Measurements from ENCODE around the gene CLPTM1L.
"Not testable (repeated sequence)": the region's sequence is repeated elsewhere in the genome, so short reads cannot be mapped to it uniquely, and the experiment has no call there.

Gene CLPTM1L

GRCh38 chr5:1285883-1286291 is 59.0 kb downstream of the CLPTM1L start:
- no peak for DNase-seq

GRCh38 chr5:1285141-1285540 is 59.8 kb downstream of the CLPTM1L start:
- no peak for DNase-seq

- not testable (repeated sequence) for DNase-seq
Measured at GRCh38 chr5:1284336-1284970, 60.4 kb downstream of the CLPTM1L start.

GRCh38 chr5:1283729-1284041 is 61.2 kb downstream of the CLPTM1L start:
- not testable (repeated sequence) for DNase-seq

GRCh38 chr5:1282993-1283728 is 61.7 kb downstream of the CLPTM1L start:
- DNase-seq: not testable (repeated sequence)

GRCh38 chr5:1282131-1282992 is 62.5 kb downstream of the CLPTM1L start:
- no peak for DNase-seq

- DNase-seq: no peak
Measured at GRCh38 chr5:1281038-1281882, 63.6 kb downstream of the CLPTM1L start.

GRCh38 chr5:1280177-1281037 is 64.5 kb downstream of the CLPTM1L start:
- no peak for DNase-seq

- DNase-seq: no peak
Measured at GRCh38 chr5:1279443-1280151, 65.3 kb downstream of the CLPTM1L start.

GRCh38 chr5:1278656-1279442 is 66.0 kb downstream of the CLPTM1L start:
- DNase-seq: no peak

- no peak for DNase-seq
Measured at GRCh38 chr5:1278216-1278615, 66.7 kb downstream of the CLPTM1L start.

GRCh38 chr5:1277781-1278180 is 67.1 kb downstream of the CLPTM1L start:
- DNase-seq: no peak

- no peak for DNase-seq
Measured at GRCh38 chr5:1277331-1277730, 67.6 kb downstream of the CLPTM1L start.

- no peak for DNase-seq
Measured at GRCh38 chr5:1276930-1277329, 68.0 kb downstream of the CLPTM1L start.

GRCh38 chr5:1275397-1276391 is 69.2 kb downstream of the CLPTM1L start:
- not testable (repeated sequence) for DNase-seq

- DNase-seq: no peak
Measured at GRCh38 chr5:1274471-1274870, 70.4 kb downstream of the CLPTM1L start.

GRCh38 chr5:1273745-1274144 is 71.2 kb downstream of the CLPTM1L start:
- no peak for DNase-seq

- no peak for DNase-seq
Measured at GRCh38 chr5:1272201-1272600, 72.7 kb downstream of the CLPTM1L start.
